HS-5 (cell line): ENCODE data around the gene FLNB.

Source experiments
- DNase-seq: peaks from one replicate; pipeline ENCODE4 v3.0.0-alpha.2; 2012; ENCODE audit warnings: low read depth

FLNB gene

DNA sequence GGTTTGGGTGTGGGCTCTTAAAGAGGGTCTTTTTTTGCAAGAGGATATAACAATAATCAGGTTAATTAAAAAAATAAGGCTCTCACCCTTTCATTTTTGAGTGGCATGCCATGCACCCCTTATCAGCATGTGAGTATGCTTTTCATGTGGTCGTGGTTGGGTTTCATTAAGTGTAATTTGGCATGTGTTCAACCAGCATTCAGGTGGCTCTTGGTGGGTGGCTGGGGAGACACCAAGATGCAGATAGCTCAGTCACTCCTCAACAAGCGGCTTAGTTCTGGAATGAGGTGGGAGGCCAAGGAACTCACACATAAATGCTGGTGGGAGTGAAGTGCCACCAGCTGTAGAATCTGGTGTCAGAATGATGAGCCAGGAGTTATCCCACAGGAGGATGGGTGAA is 66.8 kb downstream of the FLNB start:
- no peak for DNase-seq

DNA sequence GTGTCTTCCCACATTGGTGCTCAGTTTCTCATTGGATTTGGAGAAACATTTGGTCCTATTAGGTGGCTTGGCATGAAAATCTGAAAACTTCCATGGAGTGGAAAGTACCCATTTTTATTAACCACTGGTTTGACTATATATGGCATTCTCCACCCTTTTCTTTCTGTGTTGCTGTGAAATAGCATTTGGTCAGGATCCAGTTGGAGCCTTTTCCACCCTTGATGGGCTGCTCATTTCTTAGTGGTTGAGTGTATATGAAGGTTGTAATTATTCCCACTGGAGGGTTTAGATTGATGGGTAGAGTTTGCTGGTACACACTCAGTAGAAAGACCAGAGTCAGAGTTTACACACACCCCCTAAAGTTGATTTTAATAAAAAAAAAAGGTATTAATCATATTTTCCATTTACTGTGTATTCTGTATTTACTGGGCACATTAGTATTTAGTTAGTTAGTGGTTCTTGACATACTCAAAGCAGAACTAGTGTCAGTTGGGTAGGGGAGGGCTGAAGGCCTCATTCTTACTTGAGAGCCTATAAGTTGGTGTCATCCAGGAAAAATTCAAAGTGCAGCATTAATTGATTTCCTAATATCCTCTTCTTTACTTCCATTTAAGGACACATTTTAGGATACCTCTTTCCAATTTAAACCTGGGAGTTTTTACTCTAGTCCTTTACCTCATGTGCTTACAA is 69.5 kb downstream of the FLNB start:
- DNase-seq: no peak

GRCh38 chr3:58078610-58079009 is 70.4 kb downstream of the FLNB start:
- no peak for DNase-seq

GRCh38 chr3:58079773-58080172 is 71.6 kb downstream of the FLNB start:
- DNase-seq: no peak

GRCh38 chr3:58082047-58082446 is 73.8 kb downstream of the FLNB start:
- no peak for DNase-seq

- DNase-seq: no peak
Measured at GRCh38 chr3:58084166-58084565, 75.9 kb downstream of the FLNB start.

GRCh38 chr3:58084788-58085543 is 76.7 kb downstream of the FLNB start:
- no peak for DNase-seq

GRCh38 chr3:58085616-58086015 is 77.4 kb downstream of the FLNB start:
- DNase-seq: no peak

GRCh38 chr3:58088501-58088900 is 80.3 kb downstream of the FLNB start:
- no peak for DNase-seq

DNA sequence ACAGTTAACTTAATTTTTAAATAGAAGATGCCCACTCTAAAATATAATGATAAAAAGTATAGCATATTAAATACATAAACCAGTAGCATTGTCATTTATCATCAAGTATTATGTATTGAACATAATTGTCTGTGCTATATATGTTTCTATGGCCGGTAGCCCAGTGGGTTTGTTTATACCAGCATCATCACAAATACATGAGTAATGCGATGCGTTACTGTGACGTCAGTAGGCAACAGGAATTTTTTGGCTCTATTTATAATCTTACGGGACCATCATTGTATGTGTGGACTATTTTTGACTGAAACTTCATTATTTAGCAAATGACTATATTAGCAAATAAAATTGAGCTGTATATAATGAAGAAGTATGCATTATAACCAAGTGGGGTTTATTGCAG is 82.1 kb downstream of the FLNB start:
- DNase-seq: no peak

DNA sequence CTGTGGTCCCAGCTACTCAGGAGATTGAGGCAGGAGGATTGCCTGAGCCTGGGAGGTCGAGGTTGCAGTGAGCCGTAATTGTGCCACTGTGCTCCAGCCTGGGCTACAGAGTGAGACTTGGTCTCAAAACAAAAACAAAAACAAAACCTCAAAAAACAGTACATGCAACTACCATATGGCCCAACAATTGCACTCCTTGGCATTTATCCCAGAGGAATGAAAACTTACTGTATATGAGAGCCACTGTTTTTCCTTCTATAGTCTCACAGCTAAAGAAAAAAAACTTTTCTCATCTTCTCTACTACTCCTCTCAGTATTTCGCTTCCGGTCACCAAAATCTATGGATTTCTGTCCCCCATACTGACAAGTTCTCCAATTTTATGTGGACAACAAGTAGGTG is 84.3 kb downstream of the FLNB start:
- no peak for DNase-seq

GRCh38 chr3:58093574-58094195 is 85.5 kb downstream of the FLNB start:
- no peak for DNase-seq

- no peak for DNase-seq
Measured at GRCh38 chr3:58094657-58095056, 86.4 kb downstream of the FLNB start.

GRCh38 chr3:58095603-58096138 is 87.4 kb downstream of the FLNB start:
- no peak for DNase-seq

DNA sequence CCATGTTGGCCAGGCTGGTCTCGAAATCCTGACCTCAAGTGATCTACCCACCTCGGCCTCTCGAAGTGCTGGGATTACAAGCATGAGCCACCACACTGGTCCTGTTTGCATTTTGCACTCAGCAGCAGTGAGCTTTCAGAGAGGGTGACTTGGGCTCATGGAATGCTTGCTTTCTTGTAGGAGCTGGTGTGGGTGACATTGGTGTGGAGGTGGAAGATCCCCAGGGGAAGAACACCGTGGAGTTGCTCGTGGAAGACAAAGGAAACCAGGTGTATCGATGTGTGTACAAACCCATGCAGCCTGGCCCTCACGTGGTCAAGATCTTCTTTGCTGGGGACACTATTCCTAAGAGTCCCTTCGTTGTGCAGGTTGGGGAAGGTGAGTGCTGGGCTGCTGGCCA is 90.3 kb downstream of the FLNB start:
- no peak for DNase-seq

- DNase-seq: no peak
Measured at GRCh38 chr3:58099865-58100264, 91.6 kb downstream of the FLNB start.

DNA sequence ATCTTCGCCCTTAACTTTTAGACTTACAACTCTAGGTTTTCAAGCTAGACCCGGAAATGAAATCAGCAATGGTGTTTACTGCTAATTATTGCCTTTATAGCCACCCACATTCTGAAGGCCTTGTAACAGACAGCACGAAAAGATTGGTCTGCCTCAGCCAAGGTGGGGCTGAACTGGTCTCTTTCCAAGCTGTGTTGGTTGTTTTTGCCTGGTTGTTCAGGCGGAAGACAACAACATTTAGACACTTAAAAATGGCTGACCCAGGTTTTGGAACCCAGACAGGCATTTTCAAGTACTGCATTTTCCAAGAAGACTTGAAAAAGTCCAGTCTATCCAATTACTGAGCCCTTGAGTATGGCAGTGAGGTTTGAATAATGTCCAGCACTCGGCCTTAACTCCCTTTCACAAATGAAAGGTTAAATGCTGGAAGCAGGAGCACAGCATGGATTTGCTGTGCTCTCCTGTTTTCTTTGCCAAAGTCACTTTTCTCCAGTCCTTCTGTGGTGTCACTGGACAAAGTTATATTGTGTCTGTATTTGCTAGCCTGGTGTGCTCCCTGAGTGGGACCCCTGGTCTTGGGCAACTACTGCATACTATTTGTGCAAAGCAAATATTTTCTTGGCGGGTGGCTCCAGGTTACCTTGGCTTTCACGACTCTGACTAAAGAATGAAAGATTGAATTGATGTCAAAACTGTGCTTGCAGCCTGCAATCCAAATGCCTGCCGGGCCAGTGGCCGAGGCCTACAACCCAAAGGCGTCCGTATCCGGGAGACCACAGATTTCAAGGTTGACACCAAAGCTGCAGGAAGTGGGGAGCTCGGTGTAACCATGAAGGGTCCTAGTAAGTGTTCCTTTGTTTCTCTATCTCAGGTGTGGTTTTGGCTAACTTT is 93.5 kb downstream of the FLNB start:
- DNase-seq: no peak

DNA sequence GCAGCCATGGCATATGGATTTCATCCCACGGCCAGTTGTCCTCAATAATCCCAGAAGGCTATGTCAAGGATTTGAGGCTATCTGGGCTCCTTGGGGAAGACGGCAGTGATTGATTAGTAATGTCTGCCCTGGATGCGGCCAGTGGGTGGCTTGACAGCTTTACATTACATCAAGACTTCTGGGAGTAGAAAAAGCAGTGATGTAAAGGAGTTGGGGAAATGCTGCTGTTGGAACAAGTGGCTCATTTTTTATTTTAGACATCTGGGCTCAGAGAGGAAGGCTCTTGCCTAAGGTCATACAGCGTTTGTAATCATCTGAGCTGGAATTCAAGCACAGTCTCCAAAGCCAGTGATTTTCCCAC is 94.1 kb downstream of the FLNB start:
- DNase-seq: no peak

DNA sequence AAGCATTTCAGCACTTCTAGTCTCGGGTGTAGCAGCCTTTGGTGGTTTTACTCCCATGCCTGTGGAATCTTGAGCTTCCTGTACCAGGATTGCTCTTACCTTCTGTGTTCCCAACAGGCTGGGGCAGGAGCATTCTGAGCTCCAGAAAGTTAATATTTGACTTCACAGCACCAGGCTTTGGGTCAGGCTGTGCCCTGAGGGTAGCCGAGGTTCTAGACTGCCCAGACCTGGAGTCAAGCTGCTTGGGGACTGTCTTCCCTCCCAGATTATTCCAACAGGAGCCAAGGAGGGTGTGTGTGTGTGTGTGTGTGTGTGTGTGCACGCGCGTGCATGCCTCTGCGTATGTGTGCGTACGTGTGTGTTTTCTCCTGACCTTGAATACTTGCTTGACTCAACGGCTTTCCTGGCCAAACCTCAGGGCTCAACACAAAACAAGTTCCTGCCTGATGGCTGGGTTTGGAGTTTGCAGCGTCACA is 94.8 kb downstream of the FLNB start:
- DNase-seq: no peak

DNA sequence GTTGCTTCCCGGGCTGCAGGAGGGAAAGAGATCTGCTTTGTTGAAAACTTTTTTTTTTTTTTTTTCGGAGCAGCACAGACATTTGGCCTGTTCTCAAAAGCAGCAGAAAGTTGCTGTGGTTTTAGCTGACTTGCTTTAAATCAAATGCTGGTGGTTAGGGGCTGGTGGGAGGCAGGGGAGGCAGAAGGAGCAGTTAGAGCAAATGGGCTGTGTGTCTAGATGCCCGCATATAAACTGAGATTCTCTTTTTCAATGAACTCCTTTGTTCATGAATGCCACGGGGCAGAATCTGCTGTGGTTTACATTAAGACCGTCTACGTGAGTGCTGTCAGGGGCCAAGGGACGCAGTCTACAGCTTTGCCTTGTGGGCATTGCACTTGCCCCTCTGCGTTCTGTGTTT is 95.9 kb downstream of the FLNB start:
- no peak for DNase-seq

- DNase-seq: no peak
Measured at GRCh38 chr3:58104712-58105111, 96.5 kb downstream of the FLNB start.

DNA sequence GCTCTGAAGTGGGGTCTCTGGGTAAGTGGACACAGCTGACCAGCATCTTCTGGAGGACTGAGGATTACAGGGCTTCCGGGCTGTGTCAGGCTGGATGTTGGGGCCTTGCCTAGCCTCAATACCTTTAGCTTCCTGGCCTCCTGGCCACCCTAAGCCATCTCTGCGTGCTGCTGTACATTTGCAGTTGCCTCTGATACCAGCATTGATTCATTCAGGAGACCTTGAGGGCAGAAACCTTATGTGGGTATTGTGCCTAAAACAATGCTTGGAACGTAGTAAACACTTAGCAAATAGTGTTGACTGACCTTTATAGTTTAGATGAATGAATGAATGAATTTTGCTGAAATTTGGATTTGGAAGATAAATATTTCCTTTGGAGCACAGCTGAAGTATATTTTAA is 97.0 kb downstream of the FLNB start:
- no peak for DNase-seq
